Sigmoid colon (tissue), 4 donors: Measurements from ENCODE around the gene PRUNE1.

Experiments
- EP300 ChIP-seq, 4 donors: sonication (generic); formaldehyde crosslinking; IDR thresholded peaks; one replicate each; pipeline ENCODE4 v1.6.1; 2017; ENCODE audit warnings: antibody characterized with exemption in 4 of 4
- POLR2A ChIP-seq, 2 donors: fragments of 450-650 bp; IDR thresholded peaks; one replicate each; pipeline ENCODE4 v1.6.1; 2016; ENCODE audit warnings: antibody characterized with exemption in 2 of 2, mild to moderate bottlenecking in 2 of 2, moderate library complexity in 2 of 2
- POLR2AphosphoS5 ChIP-seq, 4 donors: sonication (generic); formaldehyde crosslinking; IDR thresholded peaks; one replicate each; pipeline ENCODE4 v1.6.1; 2017; ENCODE audit warnings: antibody characterized with exemption in 4 of 4
- TF ChIP-seq, protein P1 (sequence below), 4 experiments: fragments of 450-650 bp in 3 of 4; fragments of 200-600 bp in 1 of 4; IDR thresholded peaks; one replicate each; pipeline ENCODE4 v1.5.1; 2016 to 2019; ENCODE audit warnings: antibody characterized with exemption in 4 of 4, mild to moderate bottlenecking in 3 of 4, moderate library complexity in 2 of 4

DNA sequence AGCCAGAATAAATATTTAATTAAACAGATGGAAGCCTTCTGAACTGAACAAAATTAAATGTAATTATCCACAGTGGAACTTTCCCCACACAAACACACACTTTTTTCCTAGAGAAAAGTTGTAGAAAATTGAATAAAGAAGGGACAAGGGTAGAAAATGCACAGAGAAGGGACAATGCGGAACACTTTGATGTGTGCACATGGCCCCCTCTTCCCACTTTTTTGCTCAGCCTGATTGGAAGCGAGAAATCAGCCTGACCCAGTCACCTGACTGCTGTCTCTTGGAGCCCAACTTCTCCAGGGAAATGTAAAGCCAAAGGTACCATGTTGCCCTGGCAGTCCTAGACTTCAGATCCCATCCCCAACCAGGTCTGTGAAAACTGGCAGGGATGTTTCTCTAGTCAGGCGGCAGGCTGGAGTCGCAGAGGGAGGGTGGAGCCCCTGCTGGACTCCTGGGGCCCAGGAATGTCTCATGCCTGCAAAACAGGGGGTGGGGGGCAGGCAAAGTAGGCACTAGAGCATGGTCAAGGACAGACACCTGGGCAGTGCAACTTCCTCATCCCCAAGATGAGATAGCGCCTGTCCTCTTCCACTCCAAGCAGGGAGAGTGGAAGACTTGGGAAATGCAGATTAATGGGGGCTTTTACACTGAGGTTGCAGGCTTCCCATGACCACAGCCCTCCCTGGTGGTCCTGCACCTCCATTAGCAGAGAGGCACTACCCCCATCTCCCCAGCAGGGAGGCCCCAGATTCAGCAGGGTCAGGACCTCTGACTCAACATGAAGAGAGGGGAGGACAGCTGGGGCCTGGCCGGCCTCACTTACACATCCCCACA lies 36.4 kb upstream of the PRUNE1 start:
- TF ChIP-seq, protein P1, sequence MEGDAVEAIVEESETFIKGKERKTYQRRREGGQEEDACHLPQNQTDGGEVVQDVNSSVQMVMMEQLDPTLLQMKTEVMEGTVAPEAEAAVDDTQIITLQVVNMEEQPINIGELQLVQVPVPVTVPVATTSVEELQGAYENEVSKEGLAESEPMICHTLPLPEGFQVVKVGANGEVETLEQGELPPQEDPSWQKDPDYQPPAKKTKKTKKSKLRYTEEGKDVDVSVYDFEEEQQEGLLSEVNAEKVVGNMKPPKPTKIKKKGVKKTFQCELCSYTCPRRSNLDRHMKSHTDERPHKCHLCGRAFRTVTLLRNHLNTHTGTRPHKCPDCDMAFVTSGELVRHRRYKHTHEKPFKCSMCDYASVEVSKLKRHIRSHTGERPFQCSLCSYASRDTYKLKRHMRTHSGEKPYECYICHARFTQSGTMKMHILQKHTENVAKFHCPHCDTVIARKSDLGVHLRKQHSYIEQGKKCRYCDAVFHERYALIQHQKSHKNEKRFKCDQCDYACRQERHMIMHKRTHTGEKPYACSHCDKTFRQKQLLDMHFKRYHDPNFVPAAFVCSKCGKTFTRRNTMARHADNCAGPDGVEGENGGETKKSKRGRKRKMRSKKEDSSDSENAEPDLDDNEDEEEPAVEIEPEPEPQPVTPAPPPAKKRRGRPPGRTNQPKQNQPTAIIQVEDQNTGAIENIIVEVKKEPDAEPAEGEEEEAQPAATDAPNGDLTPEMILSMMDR (IDR thresholded peaks at IDR 0.05): no peak
- TF ChIP-seq POLR2A (IDR thresholded peaks at IDR 0.05) (no peak), POLR2AphosphoS5 (IDR thresholded peaks at IDR 0.05) (no peak), EP300 (IDR thresholded peaks at IDR 0.05) (no peak)
